ENCODE results near the gene TSPAN13.

The TSPAN13 gene

GRCh38 chr7:16812542-16813231, 59.1 kb downstream of the TSPAN13 start:
- DNase-seq, result no peak

- no peak for DNase-seq
These were observed 59.7 kb downstream of the TSPAN13 start for GRCh38 chr7:16813232-16813616.

GRCh38 chr7:16815001-16815400, 61.4 kb downstream of the TSPAN13 start:
- DNase-seq, result no peak

- peak in 1 of 51 donors; percentile 6 for DNase-seq
These were observed 63.3 kb downstream of the TSPAN13 start for GRCh38 chr7:16816824-16817223.

- no peak for DNase-seq
These were observed 64.0 kb downstream of the TSPAN13 start for GRCh38 chr7:16817536-16817935.

- no peak for DNase-seq
These were observed 65.2 kb downstream of the TSPAN13 start for GRCh38 chr7:16818732-16819131.

GRCh38 chr7:16822029-16822428, 68.5 kb downstream of the TSPAN13 start:
- DNase-seq, result no peak

GRCh38 chr7:16826060-16826459, 72.5 kb downstream of the TSPAN13 start:
- no peak for DNase-seq

- DNase-seq, result no peak
These were observed 79.8 kb downstream of the TSPAN13 start for GRCh38 chr7:16833373-16833772.
